Inflammatory macrophage treated with lipopolysaccharide for 1 hour (primary cell): Measurements from ENCODE around the gene SLC6A13.

ENCODE experiments used
- DNase-seq, 2 donors: peaks; one replicate each; pipeline ENCODE4 v3.0.0-alpha.2; 2020 to 2022

The SLC6A13 gene

DNA sequence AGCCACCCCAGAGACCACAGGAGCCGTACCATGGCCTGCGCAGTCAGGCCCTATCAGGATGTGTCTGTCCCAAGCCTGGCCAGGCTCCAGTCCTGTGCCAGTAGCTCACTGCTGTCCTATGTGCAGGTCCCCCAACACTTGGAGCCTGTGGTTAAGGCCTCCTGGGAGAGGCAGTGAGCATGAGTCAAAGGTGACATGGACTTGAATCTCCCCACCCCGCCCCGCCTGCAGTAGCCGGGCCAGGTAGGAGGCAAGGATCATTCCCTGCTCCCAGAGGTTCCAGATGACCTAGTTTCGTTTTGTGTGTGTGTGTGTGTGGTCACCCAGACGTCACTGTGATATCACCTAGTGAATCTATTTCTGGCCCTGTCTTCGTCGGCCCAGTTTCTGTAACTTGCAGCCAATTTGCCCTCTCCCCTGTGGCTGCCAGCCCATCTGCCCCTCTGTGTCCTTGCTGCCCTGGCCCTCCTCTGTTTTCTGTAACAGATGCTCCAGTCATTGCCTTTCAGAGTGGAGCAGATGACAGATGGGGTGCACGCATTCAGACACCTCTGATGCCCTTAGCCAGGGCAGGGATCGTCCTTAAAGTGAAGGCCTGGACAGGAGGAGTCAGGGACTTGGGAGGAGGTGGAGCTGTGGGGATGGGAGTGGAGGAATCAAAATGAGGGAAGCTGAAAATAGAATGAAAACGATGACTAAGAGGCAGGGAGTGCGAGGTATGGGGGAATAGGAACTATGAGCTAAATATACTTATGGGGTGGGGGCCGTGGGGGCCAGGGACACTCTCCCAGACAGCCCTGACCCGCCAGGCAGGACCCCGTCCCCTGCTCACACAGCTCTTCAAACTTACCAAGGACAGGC lies 86.1 kb downstream of the SLC6A13 start:
- peak in 1 of 2 donors; percentile 14 for DNase-seq

- no peak for DNase-seq
Measured at GRCh38 chr12:175759-176158, 86.9 kb downstream of the SLC6A13 start.

- no peak for DNase-seq
Measured at GRCh38 chr12:175250-175649, 87.4 kb downstream of the SLC6A13 start.

GRCh38 chr12:174596-174995 lies 88.0 kb downstream of the SLC6A13 start:
- no peak for DNase-seq

DNA sequence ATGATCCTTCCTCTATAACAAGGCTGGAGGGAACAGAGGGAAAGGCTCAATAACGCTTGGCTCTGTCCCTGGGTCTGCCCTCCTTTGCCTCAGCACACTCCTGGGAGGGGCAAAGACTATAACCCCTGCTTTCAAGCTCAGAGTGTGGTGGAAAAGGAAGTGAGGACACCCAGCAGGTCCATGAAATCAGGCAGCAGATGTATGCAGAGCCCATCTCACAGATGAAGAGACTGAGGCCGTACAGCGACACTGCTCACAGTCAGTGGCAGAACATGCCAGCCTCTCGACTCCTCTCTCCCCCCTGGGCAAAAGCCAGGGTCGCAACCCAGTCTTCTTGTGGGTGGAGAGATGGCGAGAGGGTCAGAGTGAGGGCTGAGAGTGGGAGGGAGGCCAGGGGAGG lies 88.5 kb downstream of the SLC6A13 start:
- no peak for DNase-seq

- peak in 1 of 2 donors; percentile 22 for DNase-seq
Measured at GRCh38 chr12:172732-173161, 89.9 kb downstream of the SLC6A13 start.

DNA sequence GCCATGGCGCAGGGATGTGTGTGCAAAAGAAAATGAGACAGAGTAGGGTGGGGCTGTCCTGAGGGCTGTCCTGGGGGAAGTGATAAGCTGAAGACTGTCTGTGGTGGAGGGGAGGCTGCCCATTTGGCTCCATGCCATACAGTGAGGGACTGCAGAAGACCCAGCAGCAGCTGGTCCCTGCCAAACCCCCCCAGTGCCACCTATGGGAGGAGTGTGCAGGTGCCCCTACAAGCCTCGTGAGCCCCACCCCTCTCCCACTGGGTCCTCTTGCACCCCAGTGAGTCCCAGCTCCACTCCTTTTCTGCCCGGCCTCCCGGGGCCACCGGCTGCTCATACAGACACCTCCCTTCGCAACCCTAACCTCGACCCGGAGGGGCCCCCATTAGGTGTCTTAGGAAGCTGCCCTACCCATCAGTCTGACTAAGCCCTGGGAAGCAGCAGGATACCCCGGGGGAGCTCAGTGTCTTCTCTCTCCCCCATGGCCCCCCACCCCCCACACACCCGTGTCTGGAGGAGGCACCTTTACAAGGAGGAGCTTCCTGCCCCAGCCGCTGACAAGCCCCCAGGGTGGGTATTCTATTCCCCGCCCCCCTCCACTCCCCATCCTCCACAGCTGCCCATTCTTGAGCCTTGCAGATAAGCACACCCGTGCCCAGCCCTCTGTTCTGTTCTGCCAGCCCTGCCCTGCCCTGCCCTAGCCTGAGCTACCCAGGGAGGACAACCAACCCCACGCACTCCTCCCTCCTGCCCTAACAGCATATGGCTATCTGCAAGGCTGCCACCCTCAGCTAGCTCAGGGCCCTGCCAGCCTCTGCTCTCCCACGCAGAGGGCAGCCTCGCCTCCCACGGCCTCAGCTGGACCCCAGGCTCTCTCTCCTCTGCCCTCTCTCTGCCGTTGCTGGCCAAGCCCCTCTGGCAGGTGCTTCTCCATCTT lies 90.6 kb downstream of the SLC6A13 start:
- no peak for DNase-seq

DNA sequence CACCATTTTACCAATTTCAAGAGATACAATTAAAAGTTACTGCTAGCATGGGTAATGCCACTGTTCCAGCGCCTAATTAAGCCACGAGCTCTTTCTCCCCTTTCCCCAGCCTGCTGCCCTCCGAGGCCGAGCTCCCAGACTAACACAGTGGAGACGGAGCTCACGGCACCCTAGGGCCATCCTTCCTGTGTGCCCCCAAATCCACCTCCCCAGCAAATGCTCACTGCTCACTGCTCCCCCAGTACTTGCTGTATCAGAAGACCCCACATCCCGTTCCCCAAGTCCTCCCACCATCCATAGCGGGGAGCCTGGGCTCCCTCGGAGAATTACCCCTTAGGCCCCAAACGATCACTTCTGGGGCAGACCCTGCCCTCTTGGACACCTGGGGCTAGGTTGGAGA lies 91.4 kb downstream of the SLC6A13 start:
- no peak for DNase-seq
